Liver (tissue), 9 donors: Measurements from ENCODE around the gene SEC62. TPM values are rescaled to one million over a fixed set of nuclear protein-coding genes. Genes with fewer than 3 reads are reported as not detected.

ENCODE experiments used
- DNase-seq: peaks from one replicate; pipeline ENCODE4 v3.0.0-alpha.2; 2017; ENCODE audit warnings: low spot score
- H3K27ac ChIP-seq, 2 donors: one replicate each; pipeline ENCODE4 v1.7.0; 2013; ENCODE audit warnings: inconsistent platforms in 2 of 2, low read length in 2 of 2, control low read depth in 1 of 2, low read depth in 1 of 2, mild to moderate bottlenecking in 1 of 2
- H3K27me3 ChIP-seq, 4 donors: one replicate each; pipeline versions ENCODE4 v1.6.1 to v1.7.0; 2013; ENCODE audit warnings: low read length in 3 of 4, inconsistent platforms in 1 of 4, mild to moderate bottlenecking in 1 of 4, moderate library complexity in 1 of 4; ENCODE audit not compliant: control insufficient read depth in 4 of 4, insufficient read depth in 4 of 4
- H3K36me3 ChIP-seq, 4 donors: one replicate each; pipeline versions ENCODE4 v1.6.1 to v1.7.0; 2013; ENCODE audit warnings: low read length in 3 of 4, mild to moderate bottlenecking in 3 of 4, low read depth in 1 of 4, moderate library complexity in 1 of 4; ENCODE audit not compliant: control insufficient read depth in 4 of 4, insufficient read depth in 3 of 4
- H3K4me1 ChIP-seq, 4 donors: one replicate each; pipeline versions ENCODE4 v1.6.1 to v1.7.0; 2013; ENCODE audit warnings: low read length in 3 of 4, mild to moderate bottlenecking in 3 of 4, moderate library complexity in 1 of 4; ENCODE audit not compliant: control insufficient read depth in 4 of 4, insufficient read depth in 4 of 4
- H3K4me3 ChIP-seq, 3 donors: one replicate each; pipeline versions ENCODE4 v1.6.1 to v1.7.0; 2013; ENCODE audit warnings: low read length in 3 of 3, control low read depth in 1 of 3, low read depth in 1 of 3, mild to moderate bottlenecking in 1 of 3
- H3K9ac ChIP-seq, 2 donors: one replicate each; pipeline ENCODE4 v1.7.0; 2013; ENCODE audit warnings: low read length in 2 of 2, mild to moderate bottlenecking in 2 of 2, moderate library complexity in 2 of 2, control low read depth in 1 of 2, low read depth in 1 of 2
- H3K9me3 ChIP-seq, 4 donors: one replicate each; pipeline versions ENCODE4 v1.6.1 to v1.7.0; 2013; ENCODE audit warnings: low read length in 3 of 4; ENCODE audit not compliant: control insufficient read depth in 4 of 4
- CTCF ChIP-seq: fragments of 150-350 bp; IDR thresholded peaks from 2 replicates; pipeline ENCODE4 v1.5.1; 2017; ENCODE audit warnings: improper control_type of control experiment, low read depth, low read length; ENCODE audit not compliant: missing input control
- EGR1 ChIP-seq, 2 donors: IDR thresholded peaks; 2 replicates each; pipeline ENCODE4 v1.6.1; 2016 to 2018; ENCODE audit warnings: antibody characterized with exemption in 2 of 2, low read depth in 2 of 2
- FOXA1 ChIP-seq: IDR thresholded peaks from 2 replicates; pipeline ENCODE4 v1.6.1; 2016; ENCODE audit warnings: antibody characterized with exemption
- FOXA2 ChIP-seq: IDR thresholded peaks from 2 replicates; pipeline ENCODE4 v1.6.1; 2016; ENCODE audit warnings: antibody characterized with exemption
- GABPA ChIP-seq, 2 donors: IDR thresholded peaks in 1 of 2; conservative IDR thresholded peaks in 1 of 2; 2 replicates each; pipeline ENCODE4 v1.6.1; 2016; ENCODE audit warnings: antibody characterized with exemption in 2 of 2, mild to moderate bottlenecking in 1 of 2, moderate library complexity in 1 of 2
- HNF4A ChIP-seq, 2 donors: conservative IDR thresholded peaks; 2 replicates each; pipeline ENCODE4 v1.6.1; 2016; ENCODE audit warnings: antibody characterized with exemption in 2 of 2, mild to moderate bottlenecking in 2 of 2
- HNF4G ChIP-seq: IDR thresholded peaks from 2 replicates; pipeline ENCODE4 v1.6.1; 2016; ENCODE audit warnings: antibody characterized with exemption
- MAX ChIP-seq: IDR thresholded peaks from 2 replicates; pipeline ENCODE4 v1.6.1; 2016; ENCODE audit warnings: antibody characterized with exemption
- NR2F2 ChIP-seq: IDR thresholded peaks from 2 replicates; pipeline ENCODE4 v1.6.1; 2016; ENCODE audit warnings: antibody characterized with exemption
- RXRA ChIP-seq, 2 donors: IDR thresholded peaks; 2 replicates each; pipeline ENCODE4 v1.6.1; 2017 to 2018; ENCODE audit warnings: antibody characterized with exemption in 2 of 2, mild to moderate bottlenecking in 1 of 2
- SP1 ChIP-seq: IDR thresholded peaks from 2 replicates; pipeline ENCODE4 v1.6.1; 2018; ENCODE audit warnings: antibody characterized with exemption, mild to moderate bottlenecking
- TAF1 ChIP-seq: conservative IDR thresholded peaks from 2 replicates; pipeline ENCODE4 v1.6.1; 2016; ENCODE audit warnings: antibody characterized with exemption, mild to moderate bottlenecking
- WGBS: extraction: QIAGEN DNeasy Blood & Tissue Kit; methylation state at CpG from one replicate; pipeline ENCODE4 v1.1.7; 2013; 5-methylcytosine and 5-hydroxymethylcytosine counted together
- polyA plus RNA-seq, 2 donors: library from polyadenylated mRNA; stranded (reverse) in 1 of 2; unstranded in 1 of 2; fragments of 200-250 nt in 1 of 2; fragments of >200 nt in 1 of 2; fragmentation: Nextera tagmentation in 1 of 2; extraction: Ambion mirVana in 1 of 2; gene quantifications; one replicate each; pipeline versions ENCODE4 v1.2.1 to v1.2.3, GENCODE V29; 2013 to 2015
- total RNA-seq, 2 donors: library from RNA; depleted of rRNA; stranded (reverse); fragments of >200 nt; gene quantifications; one replicate each; pipeline ENCODE4 v1.2.3, GENCODE V29; 2014
- donor health status: healthy.
- donor health status: healthy.
- donor health status: healthy.
- donor health status: healthy.
- donor health status: healthy.

SEC62 gene
- total and polyA plus RNA-seq, 4 donors = 40.1 to 200 (median 63.3) TPM

- TF ChIP-seq CTCF = no peak
Measured at GRCh38 chr3:169999433-169999832, 32.8 kb downstream of the SEC62 start (continued).

- 94% methylated on average over 2 of the region's 2 CpGs for WGBS
Measured at GRCh38 chr3:170000051-170000450, 33.4 kb downstream of the SEC62 start.

GRCh38 chr3:170002231-170002630 lies 35.6 kb downstream of the SEC62 start:
- Histone ChIP-seq H3K9ac (no peak overlapping the region), H3K27ac (no peak overlapping the region), H3K4me1 (peaks cover 0 to 4% (median 0%) of the 10 kb centered on the region in 4 donors), H3K9me3 (no peaks in the 10 kb centered on the region), H3K36me3 (no peaks in the 10 kb centered on the region), H3K4me3 (no peak overlapping the region), H3K27me3 (no peaks in the 10 kb centered on the region)
- 79% methylated on average over 10 of the region's 10 CpGs for WGBS
- TF ChIP-seq HNF4A (conservative IDR thresholded peaks at IDR 0.05) = no peak
- no peak for DNase-seq

More at GRCh38 chr3:170000051-170000450, 33.4 kb downstream of the SEC62 start:
- no peak for DNase-seq
- H3K27me3 ChIP-seq = no peaks in the 10 kb centered on the region
- H3K4me3 ChIP-seq = no peak overlapping the region
- H3K9ac ChIP-seq = no peak overlapping the region
- H3K27ac ChIP-seq = no peak overlapping the region
- no peaks in the 10 kb centered on the region for H3K4me1 ChIP-seq
- no peaks in the 10 kb centered on the region for H3K9me3 ChIP-seq
- TF ChIP-seq MAX (no peak), FOXA2 (no peak), TAF1 (no peak), EGR1 (IDR thresholded peaks at IDR 0.05; ENCODE audit: low read depth in 2 of 2) (no peak), HNF4G (no peak)
- H3K36me3 ChIP-seq = peaks cover 0 to 10% (median 4%) of the 10 kb centered on the region in 4 donors

- TF ChIP-seq FOXA1 (no peak), GABPA (IDR thresholded peaks at IDR 0.05 in 1 of 2, conservative IDR thresholded peaks at IDR 0.05 in 1 of 2) (no peak), SP1 (no peak), NR2F2 (no peak), MAX (no peak), HNF4A (conservative IDR thresholded peaks at IDR 0.05) (no peak), RXRA (IDR thresholded peaks at IDR 0.05) (no peak), HNF4G (no peak)
- Histone ChIP-seq H3K27ac (no peak overlapping the region), H3K36me3 (no peaks in the 10 kb centered on the region), H3K27me3 (no peaks in the 10 kb centered on the region), H3K9me3 (no peaks in the 10 kb centered on the region), H3K9ac (no peak overlapping the region), H3K4me3 (no peak overlapping the region), H3K4me1 (peaks cover 0 to 5% (median 0%) of the 10 kb centered on the region in 4 donors)
- no peak for DNase-seq
- WGBS = 74% methylated on average over 1 of the region's 1 CpG
Measured at GRCh38 chr3:170002879-170003278, 36.3 kb downstream of the SEC62 start.
